ENCODE measurements around the gene ZC3H4.
"Not testable (repeated sequence)": the region's sequence is repeated elsewhere in the genome, so short reads cannot be mapped to it uniquely, and the experiment has no call there.

The ZC3H4 gene

GRCh38 chr19:47107202-47107952 is 6.2 kb downstream of the ZC3H4 start:
- DNase-seq, result peak; percentile 70

- no peak for DNase-seq
Observed at GRCh38 chr19:47106821-47107201, 6.8 kb downstream of the ZC3H4 start.

- DNase-seq, result no peak
Observed at GRCh38 chr19:47105874-47106273, 7.7 kb downstream of the ZC3H4 start.

GRCh38 chr19:47104680-47105079 is 8.9 kb downstream of the ZC3H4 start:
- no peak for DNase-seq

- DNase-seq, result no peak
Observed at GRCh38 chr19:47102346-47103060, 11.1 kb downstream of the ZC3H4 start.

GRCh38 chr19:47101116-47101515 is 12.5 kb downstream of the ZC3H4 start:
- not testable (repeated sequence) for DNase-seq

GRCh38 chr19:47100290-47100689 is 13.3 kb downstream of the ZC3H4 start:
- DNase-seq, result no peak

GRCh38 chr19:47099576-47100050 is 14.0 kb downstream of the ZC3H4 start:
- no peak for DNase-seq

- DNase-seq, result no peak
Observed at GRCh38 chr19:47098608-47099007, 15.0 kb downstream of the ZC3H4 start.

GRCh38 chr19:47097396-47098201 is 16.0 kb downstream of the ZC3H4 start:
- DNase-seq, result no peak

GRCh38 chr19:47096721-47097120 is 16.9 kb downstream of the ZC3H4 start:
- DNase-seq, result no peak

GRCh38 chr19:47096100-47096704 is 17.4 kb downstream of the ZC3H4 start:
- DNase-seq, result no peak

- no peak for DNase-seq
Observed at GRCh38 chr19:47095476-47096099, 18.0 kb downstream of the ZC3H4 start.

GRCh38 chr19:47094557-47095475 is 18.8 kb downstream of the ZC3H4 start:
- DNase-seq, result peak; percentile 72

GRCh38 chr19:47093841-47094240 is 19.7 kb downstream of the ZC3H4 start:
- peak; percentile 70 for DNase-seq

- no peak for DNase-seq
Observed at GRCh38 chr19:47093254-47093653, 20.3 kb downstream of the ZC3H4 start.

GRCh38 chr19:47089767-47090350 is 23.7 kb downstream of the ZC3H4 start:
- DNase-seq, result no peak

GRCh38 chr19:47086280-47086679 is 27.3 kb downstream of the ZC3H4 start:
- DNase-seq, result no peak

- no peak for DNase-seq
Observed at GRCh38 chr19:47084879-47085439, 28.6 kb downstream of the ZC3H4 start.

- DNase-seq, result no peak
Observed at GRCh38 chr19:47082493-47082892, 31.1 kb downstream of the ZC3H4 start.

GRCh38 chr19:47081095-47081494 is 32.5 kb downstream of the ZC3H4 start:
- no peak for DNase-seq

All from activated effector memory CD4-positive, alpha-beta T cell treated with anti-CD3 and anti-CD28 coated beads, Interleukin-2, amount 50 U/mL, for 16 hours (primary cell).